Measurements from ENCODE around the gene FCN2. TPM values are rescaled to one million over a fixed set of nuclear protein-coding genes. Genes with fewer than 3 reads are reported as not detected.

Gene FCN2
- total and polyA plus RNA-seq, 9 of the 15 experiments (the other 6 are each of a cell fraction or from before 2014, with no cell fraction given) = not detected

DNA sequence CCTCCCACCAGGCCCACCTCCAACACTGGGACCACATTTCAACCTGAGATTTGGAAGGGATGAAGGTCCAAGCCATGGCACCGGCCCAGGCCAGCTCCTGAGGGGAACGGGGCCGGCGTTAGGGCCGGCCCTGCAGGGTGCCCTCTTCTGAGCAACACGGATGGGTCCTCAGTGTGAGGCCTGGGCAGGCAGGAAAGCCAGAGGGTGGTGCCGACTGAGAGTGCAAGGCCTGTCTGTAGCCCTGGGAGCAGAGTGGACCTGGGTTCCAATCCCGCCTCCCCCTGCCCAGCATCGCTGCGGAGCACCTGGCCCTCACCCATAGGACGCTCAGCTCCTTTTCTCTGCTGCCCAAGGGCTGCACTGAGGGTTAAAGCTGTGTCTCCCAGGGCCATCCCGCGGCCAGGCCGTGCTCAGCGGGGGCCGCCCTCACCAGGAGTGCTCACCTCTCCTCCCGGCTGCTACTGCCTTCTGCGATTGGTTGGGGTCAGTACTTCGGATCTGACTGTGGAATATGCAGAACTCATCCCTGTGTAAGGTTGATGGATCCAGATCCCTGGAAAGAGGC is 44.1 kb upstream of the FCN2 start:
- DNase-seq (ENCODE audit: extremely low read depth in 1 of 4, low spot score in 3 of 4) (no peak), FAIRE-seq (no peak), ATAC-seq (no peak)
- 0% methylated on average over 17 of the region's 19 CpGs for WGBS (ENCODE audit: insufficient coverage, low coverage, missing lambda C conversion rate)
- H3K4me1 ChIP-seq (replicated peaks in 1 of 2; ENCODE audit: control insufficient read depth in 2 of 2, insufficient read depth in 2 of 2, low read length in 2 of 2) = peaks cover 0 to 3% of the 10 kb centered on the region in 2 experiments; a peak in 1 of 5 replicates
- H2AFZ ChIP-seq (ENCODE audit: low read depth, low read length) = no peak overlapping the region
- peaks cover 8 to 78% of the 10 kb centered on the region in 2 experiments; a peak in 4 of 5 replicates for H3K27me3 ChIP-seq (ENCODE audit: control insufficient read depth in 2 of 2, insufficient read depth in 2 of 2, low read length in 2 of 2)
- intact Hi-C loops (cut with micrococcal nuclease) = no loop called here
- H4K20me1 ChIP-seq (replicated peaks; ENCODE audit: control insufficient read depth, insufficient read depth, low read length) = peaks cover 12% of the 10 kb centered on the region
- H3K27ac ChIP-seq (ENCODE audit: extremely low read depth, low read depth, low read length) = no peak overlapping the region
- no peak overlapping the region for H3K4me3 ChIP-seq
- H3K36me3 ChIP-seq (ENCODE audit: control insufficient read depth, insufficient read depth, low read length) = no peaks in the 10 kb centered on the region
- H3K9ac ChIP-seq (ENCODE audit: insufficient read depth in 1 of 2, low read depth in 2 of 2, low read length in 2 of 2) = no peak overlapping the region
- POLR2A ChIA-PET = no interaction called here
- no TSS peak for BruUV-seq (replicated peaks)
- in situ Hi-C loops (cut with MboI) = no loop called here
- CTCF ChIA-PET (ENCODE audit: low intra/inter-chr PET ratio) = no interaction called here
- TF ChIP-seq, protein P1, sequence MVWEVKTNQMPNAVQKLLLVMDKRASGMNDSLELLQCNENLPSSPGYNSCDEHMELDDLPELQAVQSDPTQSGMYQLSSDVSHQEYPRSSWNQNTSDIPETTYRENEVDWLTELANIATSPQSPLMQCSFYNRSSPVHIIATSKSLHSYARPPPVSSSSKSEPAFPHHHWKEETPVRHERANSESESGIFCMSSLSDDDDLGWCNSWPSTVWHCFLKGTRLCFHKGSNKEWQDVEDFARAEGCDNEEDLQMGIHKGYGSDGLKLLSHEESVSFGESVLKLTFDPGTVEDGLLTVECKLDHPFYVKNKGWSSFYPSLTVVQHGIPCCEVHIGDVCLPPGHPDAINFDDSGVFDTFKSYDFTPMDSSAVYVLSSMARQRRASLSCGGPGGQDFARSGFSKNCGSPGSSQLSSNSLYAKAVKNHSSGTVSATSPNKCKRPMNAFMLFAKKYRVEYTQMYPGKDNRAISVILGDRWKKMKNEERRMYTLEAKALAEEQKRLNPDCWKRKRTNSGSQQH (CRISPR knock-in tag; IDR thresholded peaks at IDR 0.05) = no peak
- no peak for TF ChIP-seq ZNF232 (CRISPR knock-in tag; IDR thresholded peaks at IDR 0.05)
- no peaks in the 10 kb centered on the region for H3K9me3 ChIP-seq (replicated peaks; ENCODE audit: control insufficient read depth, insufficient read depth, low read depth, low read length)
- no peak overlapping the region for H3K4me2 ChIP-seq (ENCODE audit: insufficient read depth, low read length)
- H3K9me1 ChIP-seq (ENCODE audit: control insufficient read depth, insufficient read depth, low read length) = no peaks in the 10 kb centered on the region
- no peaks in the 10 kb centered on the region for H3K79me2 ChIP-seq (ENCODE audit: control insufficient read depth, insufficient read depth, low read length)

DNA sequence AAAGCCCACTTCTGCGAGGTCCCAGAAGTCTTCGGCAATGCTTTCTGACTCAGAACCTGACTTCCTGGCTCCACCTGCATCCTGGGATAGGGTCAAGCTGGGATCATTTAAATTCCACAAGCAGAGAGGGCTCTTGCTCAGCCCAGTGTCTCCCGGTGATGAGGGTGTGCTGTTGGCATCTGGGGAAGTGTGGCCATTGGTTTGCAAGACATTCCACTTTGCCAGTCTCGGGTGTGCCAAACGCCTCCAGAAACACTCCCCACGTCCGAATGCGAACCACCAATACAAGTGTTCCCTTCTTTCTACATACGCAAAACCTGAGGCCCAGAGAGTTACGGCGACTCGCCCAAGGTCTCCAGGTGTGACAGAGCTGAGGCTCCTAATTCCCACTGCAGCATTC is 43.1 kb upstream of the FCN2 start:
- DNase-seq (ENCODE audit: extremely low read depth in 1 of 4, low spot score in 3 of 4) (no peak), ATAC-seq (no peak), FAIRE-seq (no peak)
- no peaks in the 10 kb centered on the region for H3K9me3 ChIP-seq (replicated peaks; ENCODE audit: control insufficient read depth, insufficient read depth, low read depth, low read length)
- no peak overlapping the region for H3K9ac ChIP-seq (ENCODE audit: insufficient read depth in 1 of 2, low read depth in 2 of 2, low read length in 2 of 2)
- intact Hi-C loops (cut with micrococcal nuclease) (no loop called here), in situ Hi-C loops (cut with MboI) (no loop called here)
- ChIA-PET CTCF (ENCODE audit: low intra/inter-chr PET ratio) (no interaction called here), POLR2A (no interaction called here)
- H4K20me1 ChIP-seq (replicated peaks; ENCODE audit: control insufficient read depth, insufficient read depth, low read length) = peaks cover 12% of the 10 kb centered on the region
- H3K4me3 ChIP-seq = no peak overlapping the region
- TF ChIP-seq NEUROD1 (IDR thresholded peaks at IDR 0.05; ENCODE audit: borderline replicate concordance, low read depth, low read length, partially characterized antibody) = no peak
- TF ChIP-seq HSF4 (CRISPR knock-in tag; IDR thresholded peaks at IDR 0.05; ENCODE audit: borderline replicate concordance) = no peak
- H3K9me1 ChIP-seq (ENCODE audit: control insufficient read depth, insufficient read depth, low read length) = no peaks in the 10 kb centered on the region
- H3K4me1 ChIP-seq (replicated peaks in 1 of 2; ENCODE audit: control insufficient read depth in 2 of 2, insufficient read depth in 2 of 2, low read length in 2 of 2) = peaks cover 0 to 7% of the 10 kb centered on the region in 2 experiments; a peak in 1 of 5 replicates
- WGBS (ENCODE audit: insufficient coverage, low coverage, missing lambda C conversion rate) = 11% methylated on average over 12 of the region's 12 CpGs
- no TSS peak for BruUV-seq (replicated peaks)
- H3K27me3 ChIP-seq (ENCODE audit: control insufficient read depth in 2 of 2, insufficient read depth in 2 of 2, low read length in 2 of 2) = peaks cover 6 to 81% of the 10 kb centered on the region in 2 experiments; a peak in 4 of 5 replicates
- no peak overlapping the region for H3K27ac ChIP-seq (ENCODE audit: extremely low read depth, low read depth, low read length)
- H3K4me2 ChIP-seq (ENCODE audit: insufficient read depth, low read length) = no peak overlapping the region
- no peaks in the 10 kb centered on the region for H3K79me2 ChIP-seq (ENCODE audit: control insufficient read depth, insufficient read depth, low read length)
- H3K36me3 ChIP-seq (ENCODE audit: control insufficient read depth, insufficient read depth, low read length) = no peaks in the 10 kb centered on the region
- H2AFZ ChIP-seq (ENCODE audit: low read depth, low read length) = no peak overlapping the region

Measured in K562 (cell line).